Right lobe of liver (tissue), 4 donors: ENCODE measurements around the gene UBE2R2.
"Not testable (repeated sequence)": the region's sequence is repeated elsewhere in the genome, so short reads cannot be mapped to it uniquely, and the experiment has no call there.

Experiments used
- CTCF ChIP-seq, 4 donors: fragments of 200-600 bp in 3 of 4; fragments of 450-650 bp in 1 of 4; IDR thresholded peaks; one replicate each; pipeline versions ENCODE4 v1.5.1 to v1.8.0; 2016 to 2022; ENCODE audit warnings: antibody characterized with exemption in 4 of 4, mild to moderate bottlenecking in 2 of 4
- POLR2A ChIP-seq: fragments of 450-650 bp; IDR thresholded peaks from one replicate; pipeline ENCODE4 v1.6.1; 2017; ENCODE audit warnings: antibody characterized with exemption, mild to moderate bottlenecking
- donor health status: DM: no; HTN: no; CAD: no.
- donor health status: DM: no; HTN: no; CAD: no.
- donor health status: DM: no; HTN: yes; CAD: no.

DNA sequence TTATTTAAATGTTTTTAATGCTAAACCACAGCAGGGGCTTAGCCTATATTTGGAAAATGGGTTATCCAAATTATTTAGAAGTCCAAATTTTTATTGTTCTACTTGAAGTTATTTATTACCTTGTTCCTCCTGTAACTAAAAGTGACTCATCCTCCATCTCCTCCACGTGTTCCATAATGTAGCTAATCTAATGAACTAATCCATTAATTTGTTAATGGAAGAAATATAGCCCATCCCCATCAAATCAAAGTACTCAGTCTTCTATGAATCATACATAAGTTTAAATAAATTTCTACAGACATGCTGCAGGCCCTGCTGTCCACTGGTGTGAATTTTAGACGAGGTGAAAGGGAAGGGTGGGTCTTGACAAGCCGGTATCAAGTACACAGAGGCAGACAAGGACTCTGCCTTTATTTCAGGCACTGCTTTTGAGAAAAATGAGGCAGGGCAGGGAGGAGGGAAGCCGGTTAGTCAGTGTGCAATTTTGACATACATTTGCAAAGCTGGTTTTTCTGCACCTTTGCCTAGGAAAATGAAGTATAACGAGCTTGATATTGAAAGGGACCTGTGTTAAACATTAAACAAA, 42.8 kb upstream of the UBE2R2 start:
- TF ChIP-seq CTCF (IDR thresholded peaks at IDR 0.05); POLR2A: not testable (repeated sequence)
